Heart left ventricle (tissue), 13 donors: Measurements from ENCODE around the gene TM9SF4.

Experiments used
- CTCF ChIP-seq, 12 donors: fragments of 200-600 bp; sonication (generic) in 4 of 12; IDR thresholded peaks; one replicate each; pipeline versions ENCODE4 v1.5.0 to v1.8.0; 2018 to 2022; ENCODE audit warnings: antibody characterized with exemption in 12 of 12, mild to moderate bottlenecking in 5 of 12
- POLR2A ChIP-seq, 2 donors: fragments of 450-650 bp; IDR thresholded peaks; one replicate each; pipeline ENCODE4 v1.6.1; 2017; ENCODE audit warnings: antibody characterized with exemption in 2 of 2, mild to moderate bottlenecking in 2 of 2, moderate library complexity in 2 of 2
- donor health status: ischemic (EF 13 %, LVEDD 7.1; RV severe dilation, severe dysfunction).
- donor health status: DM: no; HTN: yes; CAD: no.
- donor health status: DM: no; HTN: no; CAD: no.
- donor health status: ischemic (EF 25% LVEDD 6.9; RV normal size, moderate dysfunction).
- donor health status: ischemic (EF 25% LVEDD 5.7; RV mildly dilated, moderate dysfunction).
- donor health status: ischemic (EF 35%, LVEDD 5.7; RV mildly dilated, moderate dysfunction).
- donor health status: nonischemic (EF 11% LVEDD 7.7; RV severe dilation, severe dysfunction).
- donor health status: DM: yes; HTN: yes; CAD: no.
- donor health status: PGD.
- donor health status: ischemic (EF 29% LVEDD 5.4; RV normal size, mild dysfunction).
- donor health status: nonischemic (EF 23%, LVEDD 6.1; RV moderate dilation, normal function).

GRCh38 chr20:32215729-32216128 lies 106.2 kb downstream of the TM9SF4 start:
- TF ChIP-seq CTCF (IDR thresholded peaks at IDR 0.05) = no peak
- no peak for TF ChIP-seq POLR2A (IDR thresholded peaks at IDR 0.05)
